ENCODE measurements around the gene RFT1.

- TF ChIP-seq, protein P1, sequence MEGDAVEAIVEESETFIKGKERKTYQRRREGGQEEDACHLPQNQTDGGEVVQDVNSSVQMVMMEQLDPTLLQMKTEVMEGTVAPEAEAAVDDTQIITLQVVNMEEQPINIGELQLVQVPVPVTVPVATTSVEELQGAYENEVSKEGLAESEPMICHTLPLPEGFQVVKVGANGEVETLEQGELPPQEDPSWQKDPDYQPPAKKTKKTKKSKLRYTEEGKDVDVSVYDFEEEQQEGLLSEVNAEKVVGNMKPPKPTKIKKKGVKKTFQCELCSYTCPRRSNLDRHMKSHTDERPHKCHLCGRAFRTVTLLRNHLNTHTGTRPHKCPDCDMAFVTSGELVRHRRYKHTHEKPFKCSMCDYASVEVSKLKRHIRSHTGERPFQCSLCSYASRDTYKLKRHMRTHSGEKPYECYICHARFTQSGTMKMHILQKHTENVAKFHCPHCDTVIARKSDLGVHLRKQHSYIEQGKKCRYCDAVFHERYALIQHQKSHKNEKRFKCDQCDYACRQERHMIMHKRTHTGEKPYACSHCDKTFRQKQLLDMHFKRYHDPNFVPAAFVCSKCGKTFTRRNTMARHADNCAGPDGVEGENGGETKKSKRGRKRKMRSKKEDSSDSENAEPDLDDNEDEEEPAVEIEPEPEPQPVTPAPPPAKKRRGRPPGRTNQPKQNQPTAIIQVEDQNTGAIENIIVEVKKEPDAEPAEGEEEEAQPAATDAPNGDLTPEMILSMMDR (IDR thresholded peaks at IDR 0.05; ENCODE audit: low read length) = no peak
- TF ChIP-seq EZH2phosphoT487 (IDR thresholded peaks at IDR 0.05; ENCODE audit: low read length) (no peak), EZH2 (optimal IDR thresholded peaks at IDR 0.05; ENCODE audit: low read depth, low read length) (no peak)
Observed at GRCh38 chr3:53122255-53122932, 7.8 kb downstream of the RFT1 start.
